Activated naive CD4-positive, alpha-beta T cell treated with anti-CD3 and anti-CD28 coated beads for 36 hours (primary cell): ENCODE results near the gene TMEM234. TPM values are rescaled to one million over a fixed set of nuclear protein-coding genes. Genes with fewer than 3 reads are reported as not detected.
A peak's percentile ranks its signal among the peaks of the same experiment; 100 is the strongest.

Experiments
- CTCF ChIA-PET: fragments of 350-600 bp; sonication (Branson Sonifier 250); formaldehyde crosslinking; loops from one replicate; lab custom pipeline; 2021; ENCODE audit warnings: antibody characterized with exemption; lab: Charles Lee
- DNase-seq: peaks from one replicate; pipeline ENCODE4 v3.0.0-alpha.2; 2020
- H3K27ac Mint-ChIP-seq: one replicate; pipeline ENCODE4 v1.8.0; 2021; ENCODE audit warnings: mild to moderate bottlenecking, mixed read lengths
- H3K27me3 Mint-ChIP-seq: one replicate; pipeline ENCODE4 v1.8.0; 2021; ENCODE audit warnings: low read depth, mixed read lengths
- H3K36me3 Mint-ChIP-seq: one replicate; pipeline ENCODE4 v1.8.0; 2021; ENCODE audit warnings: low read depth, mixed read lengths
- H3K4me1 Mint-ChIP-seq: one replicate; pipeline ENCODE4 v1.8.0; 2021; ENCODE audit warnings: low read depth, mixed read lengths
- H3K4me3 Mint-ChIP-seq: one replicate; pipeline ENCODE4 v1.8.0; 2021; ENCODE audit warnings: mild to moderate bottlenecking, moderate library complexity, mixed read lengths
- H3K9me3 Mint-ChIP-seq: one replicate; pipeline ENCODE4 v1.8.0; 2021; ENCODE audit warnings: mixed read lengths
- intact Hi-C: fragments of 100-400 bp; cut with micrococcal nuclease; formaldehyde crosslinking; loops from one replicate; pipeline ENCODE4 v1.15.1; 2023
- total RNA-seq, 2 experiments: library from RNA; stranded (reverse); gene quantifications; one replicate each; pipeline ENCODE4 v1.2.3, GENCODE V29; 2021

The TMEM234 gene
- total RNA-seq, 2 experiments from 2014 or later = 5.1 to 6.4 TPM

- H3K36me3 Mint-ChIP-seq = peaks cover 29% of the 10 kb centered on the region
- H3K27me3 Mint-ChIP-seq = no peaks in the 10 kb centered on the region
- no peak overlapping the region for H3K4me3 Mint-ChIP-seq
- DNase-seq = no peak
- intact Hi-C loops = no loop called here
- H3K9me3 Mint-ChIP-seq = no peaks in the 10 kb centered on the region
- H3K27ac Mint-ChIP-seq = no peak overlapping the region
- H3K4me1 Mint-ChIP-seq = peaks cover 56% of the 10 kb centered on the region
- CTCF ChIA-PET = interaction anchor here (0.6 to 1.8 kb wide), 3 partner anchors 18 to 515 kb away, joined by 3 to 8 read pairs (median 6); no protein-coding TSS in a partner anchor
These were observed 24.3 kb downstream of the TMEM234 start for GRCh38 chr1:32197837-32198236.

- H3K4me1 Mint-ChIP-seq = peaks cover 54% of the 10 kb centered on the region
- peaks cover 37% of the 10 kb centered on the region for H3K36me3 Mint-ChIP-seq
- intact Hi-C loops = no loop called here
- H3K4me3 Mint-ChIP-seq = no peak overlapping the region
- CTCF ChIA-PET = interaction anchor here (0.6 to 1.8 kb wide), 4 partner anchors 19 to 516 kb away, joined by 3 to 8 read pairs (median 4); no protein-coding TSS in a partner anchor
- H3K27me3 Mint-ChIP-seq = no peaks in the 10 kb centered on the region
- no peaks in the 10 kb centered on the region for H3K9me3 Mint-ChIP-seq
- no peak for DNase-seq
- no peak overlapping the region for H3K27ac Mint-ChIP-seq
These were observed 25.1 kb downstream of the TMEM234 start for GRCh38 chr1:32197074-32197473.

- Mint-ChIP-seq H3K4me3 (no peak overlapping the region), H3K36me3 (peaks cover 46% of the 10 kb centered on the region)
These were observed 26.0 kb downstream of the TMEM234 start for GRCh38 chr1:32195972-32196823.

GRCh38 chr1:32195531-32195930 is 26.6 kb downstream of the TMEM234 start:
- H3K9me3 Mint-ChIP-seq = no peaks in the 10 kb centered on the region
- H3K4me1 Mint-ChIP-seq = peaks cover 45% of the 10 kb centered on the region
- no peak overlapping the region for H3K27ac Mint-ChIP-seq
- CTCF ChIA-PET = no interaction called here
- intact Hi-C loops = no loop called here
- no peak for DNase-seq
- peaks cover 49% of the 10 kb centered on the region for H3K36me3 Mint-ChIP-seq
- H3K4me3 Mint-ChIP-seq = no peak overlapping the region
- H3K27me3 Mint-ChIP-seq = no peaks in the 10 kb centered on the region

More at GRCh38 chr1:32195972-32196823, 26.0 kb downstream of the TMEM234 start:
- no peaks in the 10 kb centered on the region for H3K27me3 Mint-ChIP-seq
- intact Hi-C loops = no loop called here
- CTCF ChIA-PET = interaction anchor here (0.6 kb wide), 1 partner anchor 87 kb away, joined by 3 read pairs; no protein-coding TSS in a partner anchor
- no peak overlapping the region for H3K27ac Mint-ChIP-seq
- H3K9me3 Mint-ChIP-seq = no peaks in the 10 kb centered on the region
- H3K4me1 Mint-ChIP-seq = peaks cover 45% of the 10 kb centered on the region
- no peak for DNase-seq

GRCh38 chr1:32194984-32195383 is 27.2 kb downstream of the TMEM234 start:
- Mint-ChIP-seq H3K4me3 (no peak overlapping the region), H3K4me1 (peaks cover 39% of the 10 kb centered on the region), H3K36me3 (peaks cover 55% of the 10 kb centered on the region), H3K27me3 (no peaks in the 10 kb centered on the region), H3K9me3 (no peaks in the 10 kb centered on the region), H3K27ac (no peak overlapping the region)
- intact Hi-C loops = no loop called here
- CTCF ChIA-PET = no interaction called here
- DNase-seq = no peak

- no peak for DNase-seq
- peaks cover 73% of the 10 kb centered on the region for H3K36me3 Mint-ChIP-seq
- peaks cover 29% of the 10 kb centered on the region for H3K4me1 Mint-ChIP-seq
- no peak overlapping the region for H3K27ac Mint-ChIP-seq
- no peaks in the 10 kb centered on the region for H3K27me3 Mint-ChIP-seq
- no peaks in the 10 kb centered on the region for H3K9me3 Mint-ChIP-seq
- CTCF ChIA-PET = no interaction called here
- no peak overlapping the region for H3K4me3 Mint-ChIP-seq
- intact Hi-C loops = no loop called here
These were observed 29.8 kb downstream of the TMEM234 start for GRCh38 chr1:32192220-32192948.

- Mint-ChIP-seq H3K36me3 (peaks cover 72% of the 10 kb centered on the region), H3K9me3 (no peaks in the 10 kb centered on the region), H3K4me3 (no peak overlapping the region), H3K27ac (no peak overlapping the region), H3K4me1 (peaks cover 36% of the 10 kb centered on the region), H3K27me3 (no peaks in the 10 kb centered on the region)
- no peak for DNase-seq
- intact Hi-C loops = no loop called here
- CTCF ChIA-PET = no interaction called here
These were observed 34.3 kb downstream of the TMEM234 start for GRCh38 chr1:32187850-32188249.

- CTCF ChIA-PET = no interaction called here
- intact Hi-C loops = no loop called here
- H3K27ac Mint-ChIP-seq = peak overlapping the region; percentile 94
- no peaks in the 10 kb centered on the region for H3K27me3 Mint-ChIP-seq
- H3K36me3 Mint-ChIP-seq = peaks cover 70% of the 10 kb centered on the region
- peak overlapping the region; percentile 52 for H3K4me3 Mint-ChIP-seq
- no peaks in the 10 kb centered on the region for H3K9me3 Mint-ChIP-seq
- peaks cover 47% of the 10 kb centered on the region for H3K4me1 Mint-ChIP-seq
- no peak for DNase-seq
These were observed 35.7 kb downstream of the TMEM234 start for GRCh38 chr1:32186491-32186890.

- CTCF ChIA-PET = no interaction called here
- Mint-ChIP-seq H3K27me3 (no peaks in the 10 kb centered on the region), H3K27ac (peak overlapping the region; percentile 94), H3K4me3 (peak overlapping the region; percentile 52), H3K4me1 (peaks cover 51% of the 10 kb centered on the region), H3K9me3 (no peaks in the 10 kb centered on the region), H3K36me3 (peaks cover 70% of the 10 kb centered on the region)
- DNase-seq = peak; percentile 41
- intact Hi-C loops = no loop called here
These were observed 36.1 kb downstream of the TMEM234 start for GRCh38 chr1:32186077-32186476.

GRCh38 chr1:32184650-32185049 is 37.5 kb downstream of the TMEM234 start:
- intact Hi-C loops = no loop called here
- peaks cover 56% of the 10 kb centered on the region for H3K4me1 Mint-ChIP-seq
- H3K27ac Mint-ChIP-seq = peak overlapping the region; percentile 67
- H3K4me3 Mint-ChIP-seq = peak overlapping the region; percentile 37
- peaks cover 71% of the 10 kb centered on the region for H3K36me3 Mint-ChIP-seq
- no peaks in the 10 kb centered on the region for H3K27me3 Mint-ChIP-seq
- H3K9me3 Mint-ChIP-seq = no peaks in the 10 kb centered on the region
- no peak for DNase-seq
- CTCF ChIA-PET = interaction anchor here (1.6 kb wide), 1 partner anchor 31 kb away, joined by 4 read pairs; no protein-coding TSS in a partner anchor

- CTCF ChIA-PET = interaction anchor here (0.9 to 1.7 kb wide), 2 partner anchors 12 to 66 kb away, joined by 3 to 4 read pairs; no protein-coding TSS in a partner anchor
- Mint-ChIP-seq H3K4me3 (peak overlapping the region; percentile 86), H3K4me1 (peaks cover 61% of the 10 kb centered on the region), H3K27me3 (no peaks in the 10 kb centered on the region), H3K36me3 (peaks cover 52% of the 10 kb centered on the region), H3K9me3 (no peaks in the 10 kb centered on the region), H3K27ac (peak overlapping the region; percentile 30)
- no peak for DNase-seq
- intact Hi-C loops = no loop called here
These were observed 40.1 kb downstream of the TMEM234 start for GRCh38 chr1:32182060-32182459.

GRCh38 chr1:32181563-32181962 is 40.6 kb downstream of the TMEM234 start:
- no peaks in the 10 kb centered on the region for H3K9me3 Mint-ChIP-seq
- H3K36me3 Mint-ChIP-seq = peaks cover 51% of the 10 kb centered on the region
- H3K27me3 Mint-ChIP-seq = no peaks in the 10 kb centered on the region
- CTCF ChIA-PET = interaction anchor here (0.9 to 1.7 kb wide), 4 partner anchors 13 to 72 kb away, joined by 3 to 4 read pairs (median 4); no protein-coding TSS in a partner anchor
- peaks cover 60% of the 10 kb centered on the region for H3K4me1 Mint-ChIP-seq
- no peak for DNase-seq
- intact Hi-C loops = loop anchor here (2.0 kb wide), 1 partner anchor 469 kb away; the partner anchor contains the start of genes RBBP4 and ZBTB8OS
- peak overlapping the region; percentile 86 for H3K4me3 Mint-ChIP-seq
- peak overlapping the region; percentile 90 for H3K27ac Mint-ChIP-seq
